SU-DHL-6 (cell line): Measurements from ENCODE around the gene IL22RA2.

Source experiments
- CTCF ChIP-seq: fragments of 200-600 bp; sonication (generic); IDR thresholded peaks from one replicate; pipeline ENCODE4 v1.5.1; 2017; ENCODE audit warnings: antibody characterized with exemption, mild to moderate bottlenecking, low read length, moderate library complexity; ENCODE audit not compliant: insufficient read depth, poor library complexity, severe bottlenecking
- EZH2phosphoT487 ChIP-seq: fragments of 200-600 bp; sonication (generic), shearing (Covaris generic); conservative IDR thresholded peaks from 2 replicates; pipeline ENCODE4 v1.6.1; 2018; ENCODE audit warnings: mild to moderate bottlenecking, antibody characterized with exemption, low read length, moderate library complexity, mixed read lengths

GRCh38 chr6:137159912-137160311 is 13.5 kb downstream of the IL22RA2 start:
- TF ChIP-seq CTCF (no peak), EZH2phosphoT487 (no peak)
